ENCODE data around the gene SLC17A6. TPM values are rescaled to one million over a fixed set of nuclear protein-coding genes. Genes with fewer than 3 reads are reported as not detected.

SLC17A6 gene
- total RNA-seq, 1 donor from 2014 or later = not detected

GRCh38 chr11:22389526-22390282 lies 51.5 kb downstream of the SLC17A6 start:
- ATAC-seq = no peak
- DNase-seq (ENCODE audit: low spot score) = no peak

- ATAC-seq (no peak), DNase-seq (ENCODE audit: low spot score) (no peak)
Observed at GRCh38 chr11:22390283-22390655, 52.1 kb downstream of the SLC17A6 start.

GRCh38 chr11:22392561-22392960 lies 54.4 kb downstream of the SLC17A6 start:
- DNase-seq (ENCODE audit: low spot score) (no peak), ATAC-seq (no peak)

GRCh38 chr11:22405377-22405776 lies 67.2 kb downstream of the SLC17A6 start:
- ATAC-seq (no peak), DNase-seq (ENCODE audit: low spot score) (no peak)

- DNase-seq (ENCODE audit: low spot score) (no peak), ATAC-seq (no peak)
Observed at GRCh38 chr11:22407267-22407666, 69.1 kb downstream of the SLC17A6 start.

- DNase-seq (ENCODE audit: low spot score) (no peak), ATAC-seq (no peak)
Observed at GRCh38 chr11:22407921-22408320, 69.7 kb downstream of the SLC17A6 start.

- DNase-seq (ENCODE audit: low spot score) (no peak), ATAC-seq (no peak)
Observed at GRCh38 chr11:22415476-22415875, 77.3 kb downstream of the SLC17A6 start.

GRCh38 chr11:22416462-22416861 lies 78.3 kb downstream of the SLC17A6 start:
- ATAC-seq = no peak
- no peak for DNase-seq (ENCODE audit: low spot score)

GRCh38 chr11:22426915-22427314 lies 88.7 kb downstream of the SLC17A6 start:
- ATAC-seq = no peak
- DNase-seq (ENCODE audit: low spot score) = no peak

Other genes starting within 250 kb of the SLC17A6 start
- gene ANO5, start 145.3 kb upstream of the SLC17A6 start, total RNA-seq = 2.0 TPM

All from left lobe of liver (tissue), 2 donors.